ENCODE measurements around the gene CNPY1.

CNPY1 gene

DNA sequence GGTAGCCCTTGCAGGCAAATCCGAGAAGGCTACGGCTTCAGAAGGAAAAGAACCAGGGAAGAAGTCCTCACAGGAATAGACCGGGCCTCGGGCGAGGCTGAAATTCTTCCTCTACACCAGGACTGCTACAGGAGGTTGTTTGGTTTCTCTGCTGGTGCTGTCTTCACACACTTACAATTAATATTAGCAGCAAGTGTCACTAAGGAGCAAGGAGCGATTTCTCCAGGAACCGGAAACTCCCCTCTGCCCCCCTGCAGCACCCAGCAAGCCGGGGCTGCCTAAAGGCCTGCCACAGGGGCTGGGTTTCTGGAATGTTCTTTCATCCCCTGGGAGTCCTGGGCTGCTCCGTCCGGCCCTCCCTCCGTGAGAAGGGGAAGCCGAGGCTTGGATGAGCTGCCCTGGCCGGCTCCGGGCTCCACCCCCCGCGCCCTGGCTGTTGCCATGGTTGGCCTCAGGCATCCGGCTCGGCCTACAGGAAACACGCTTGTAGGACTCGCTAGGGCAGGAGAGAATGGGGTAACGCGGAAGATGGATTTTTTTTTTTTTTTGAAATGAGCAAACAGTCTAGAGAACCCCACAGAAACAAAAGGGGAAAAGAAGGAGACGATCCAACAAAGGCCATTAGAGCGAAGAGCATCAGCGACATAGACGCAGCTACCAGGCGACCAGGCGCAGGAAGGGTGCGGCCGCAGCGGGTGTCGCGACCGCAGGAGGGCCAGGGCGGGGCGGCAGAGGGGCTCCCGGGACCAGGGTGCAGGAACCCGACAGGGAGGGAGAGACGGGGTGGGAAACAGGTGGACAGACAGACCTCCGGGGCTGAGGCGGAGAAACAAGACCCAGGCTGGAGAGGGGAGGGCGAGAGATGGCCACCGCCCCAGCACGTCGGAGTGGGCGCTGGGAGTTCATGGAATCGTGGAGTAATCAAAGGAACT is 55.4 kb downstream of the CNPY1 start:
- peak overlapping the region; percentile 53 for H3K4me3 ChIP-seq (ENCODE audit: low read depth, low read length)
- TF ChIP-seq, protein P1, sequence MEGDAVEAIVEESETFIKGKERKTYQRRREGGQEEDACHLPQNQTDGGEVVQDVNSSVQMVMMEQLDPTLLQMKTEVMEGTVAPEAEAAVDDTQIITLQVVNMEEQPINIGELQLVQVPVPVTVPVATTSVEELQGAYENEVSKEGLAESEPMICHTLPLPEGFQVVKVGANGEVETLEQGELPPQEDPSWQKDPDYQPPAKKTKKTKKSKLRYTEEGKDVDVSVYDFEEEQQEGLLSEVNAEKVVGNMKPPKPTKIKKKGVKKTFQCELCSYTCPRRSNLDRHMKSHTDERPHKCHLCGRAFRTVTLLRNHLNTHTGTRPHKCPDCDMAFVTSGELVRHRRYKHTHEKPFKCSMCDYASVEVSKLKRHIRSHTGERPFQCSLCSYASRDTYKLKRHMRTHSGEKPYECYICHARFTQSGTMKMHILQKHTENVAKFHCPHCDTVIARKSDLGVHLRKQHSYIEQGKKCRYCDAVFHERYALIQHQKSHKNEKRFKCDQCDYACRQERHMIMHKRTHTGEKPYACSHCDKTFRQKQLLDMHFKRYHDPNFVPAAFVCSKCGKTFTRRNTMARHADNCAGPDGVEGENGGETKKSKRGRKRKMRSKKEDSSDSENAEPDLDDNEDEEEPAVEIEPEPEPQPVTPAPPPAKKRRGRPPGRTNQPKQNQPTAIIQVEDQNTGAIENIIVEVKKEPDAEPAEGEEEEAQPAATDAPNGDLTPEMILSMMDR (IDR thresholded peaks at IDR 0.05; ENCODE audit: low read depth, low read length, missing control alignments) = no peak
- DNase-seq (ENCODE audit: low read depth) = peak; percentile 26

DNA sequence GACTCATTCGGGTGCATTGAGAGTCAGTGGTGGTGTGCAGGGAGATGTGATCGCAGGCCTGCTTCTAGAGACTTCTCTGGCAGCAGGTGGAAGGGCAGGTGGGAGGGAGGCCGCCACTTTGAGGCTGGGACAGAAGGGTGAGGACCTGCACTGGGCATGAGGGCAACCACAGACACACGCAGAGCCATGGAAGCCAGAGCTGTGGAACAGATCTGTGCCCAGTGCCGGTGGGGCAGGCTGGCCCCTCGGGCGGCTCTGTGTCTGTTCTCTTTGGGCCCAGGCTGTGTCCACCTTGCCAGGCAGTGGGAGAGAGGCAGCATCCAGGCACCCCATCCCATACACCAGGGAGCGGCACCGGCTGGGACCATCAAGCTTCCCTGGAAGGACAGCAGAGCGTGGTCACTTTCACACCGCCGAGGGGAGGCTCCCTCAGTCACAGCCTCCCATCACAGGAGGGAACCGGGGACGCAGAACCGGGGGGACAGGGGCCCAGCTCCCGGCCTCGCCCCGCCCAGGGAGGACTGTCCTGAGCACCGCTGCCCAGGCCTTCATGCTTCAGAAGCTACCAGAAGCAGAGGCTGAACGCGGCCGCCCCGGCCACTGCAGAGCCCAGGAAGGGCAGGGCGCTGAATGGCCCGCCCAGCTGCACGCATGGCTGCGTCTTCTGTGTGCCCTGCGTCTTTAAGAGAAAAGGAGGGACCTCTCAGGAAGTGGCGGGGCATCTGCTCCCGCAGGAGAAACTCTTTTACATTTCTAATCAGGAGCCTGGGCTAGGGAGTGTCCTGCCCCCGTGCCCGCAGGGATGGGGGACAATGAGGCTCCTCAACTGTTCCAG is 56.3 kb downstream of the CNPY1 start:
- DNase-seq (ENCODE audit: low read depth) = no peak
- H3K4me3 ChIP-seq (ENCODE audit: low read depth, low read length) = peak overlapping the region; percentile 53
- TF ChIP-seq, protein P1 (IDR thresholded peaks at IDR 0.05; ENCODE audit: low read depth, low read length, missing control alignments) = no peak

DNA sequence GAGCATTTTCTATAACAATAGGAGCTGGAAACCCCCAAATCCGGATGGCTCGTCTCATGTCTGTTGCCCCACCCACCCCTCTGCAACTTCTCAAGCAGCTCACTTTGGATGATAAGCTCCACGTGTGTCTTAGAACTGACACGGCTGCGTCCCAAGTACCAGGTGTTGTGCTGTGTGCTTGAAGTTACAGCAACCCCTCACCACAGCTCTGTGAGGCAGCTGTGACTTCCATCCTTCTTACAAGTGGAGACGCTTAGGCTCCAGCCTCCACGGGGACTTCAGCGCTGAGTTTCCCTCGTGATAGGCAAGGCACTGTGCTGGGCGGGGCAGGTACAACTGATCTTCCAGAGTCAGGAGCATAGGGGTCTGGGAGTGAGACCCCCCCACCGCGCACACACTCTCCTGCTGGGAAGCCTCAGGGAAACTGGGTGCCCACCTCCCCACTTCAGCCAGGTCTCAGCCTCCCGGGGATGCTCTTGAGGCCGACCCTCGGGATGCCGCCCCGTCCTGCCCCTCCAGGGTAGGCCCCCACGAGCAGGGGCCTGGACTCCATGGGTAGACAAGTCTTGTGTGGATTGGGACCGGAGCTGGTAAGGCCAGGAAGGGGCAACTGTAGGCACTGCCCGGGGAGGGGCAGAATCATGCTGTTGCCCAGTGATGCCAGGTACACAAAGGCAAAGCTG is 57.1 kb downstream of the CNPY1 start:
- no peak overlapping the region for H3K4me3 ChIP-seq (ENCODE audit: low read depth, low read length)
- DNase-seq (ENCODE audit: low read depth) = peak; percentile 27
- TF ChIP-seq, protein P1 (IDR thresholded peaks at IDR 0.05; ENCODE audit: low read depth, low read length, missing control alignments) = no peak

DNA sequence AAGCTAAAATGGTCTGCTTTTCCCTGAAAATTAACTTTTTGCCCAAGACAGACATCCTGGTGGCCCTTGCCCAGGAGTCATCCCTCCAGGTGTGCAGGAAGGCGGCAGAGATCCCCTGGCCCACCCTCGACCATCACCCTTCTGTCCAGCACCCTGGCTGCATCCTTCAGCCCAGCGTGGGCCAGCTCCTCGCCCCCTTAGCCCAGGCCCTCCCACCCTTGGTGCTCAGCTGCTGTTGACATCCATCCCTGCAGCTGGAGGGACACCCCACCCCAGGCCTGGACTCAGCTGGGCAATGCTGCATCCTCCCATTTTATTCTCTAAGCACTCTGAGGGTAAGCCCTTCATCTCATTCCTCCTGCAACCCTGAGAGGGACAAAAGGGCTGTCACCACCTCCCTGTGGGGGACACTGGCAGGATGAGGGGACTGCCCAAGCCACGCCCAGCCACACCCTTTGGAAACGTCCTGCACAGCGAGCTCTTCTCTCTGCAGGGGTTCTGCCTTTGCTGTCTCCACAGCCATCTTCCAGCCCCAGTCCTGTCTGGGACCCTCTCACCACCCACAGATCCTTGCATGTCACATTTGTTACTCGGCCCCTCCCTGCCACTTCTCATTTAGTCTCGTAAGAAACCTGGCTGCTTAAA is 57.8 kb downstream of the CNPY1 start:
- TF ChIP-seq, protein P1 (IDR thresholded peaks at IDR 0.05; ENCODE audit: low read depth, low read length, missing control alignments) = no peak
- DNase-seq (ENCODE audit: low read depth) = no peak
- no peak overlapping the region for H3K4me3 ChIP-seq (ENCODE audit: low read depth, low read length)

DNA sequence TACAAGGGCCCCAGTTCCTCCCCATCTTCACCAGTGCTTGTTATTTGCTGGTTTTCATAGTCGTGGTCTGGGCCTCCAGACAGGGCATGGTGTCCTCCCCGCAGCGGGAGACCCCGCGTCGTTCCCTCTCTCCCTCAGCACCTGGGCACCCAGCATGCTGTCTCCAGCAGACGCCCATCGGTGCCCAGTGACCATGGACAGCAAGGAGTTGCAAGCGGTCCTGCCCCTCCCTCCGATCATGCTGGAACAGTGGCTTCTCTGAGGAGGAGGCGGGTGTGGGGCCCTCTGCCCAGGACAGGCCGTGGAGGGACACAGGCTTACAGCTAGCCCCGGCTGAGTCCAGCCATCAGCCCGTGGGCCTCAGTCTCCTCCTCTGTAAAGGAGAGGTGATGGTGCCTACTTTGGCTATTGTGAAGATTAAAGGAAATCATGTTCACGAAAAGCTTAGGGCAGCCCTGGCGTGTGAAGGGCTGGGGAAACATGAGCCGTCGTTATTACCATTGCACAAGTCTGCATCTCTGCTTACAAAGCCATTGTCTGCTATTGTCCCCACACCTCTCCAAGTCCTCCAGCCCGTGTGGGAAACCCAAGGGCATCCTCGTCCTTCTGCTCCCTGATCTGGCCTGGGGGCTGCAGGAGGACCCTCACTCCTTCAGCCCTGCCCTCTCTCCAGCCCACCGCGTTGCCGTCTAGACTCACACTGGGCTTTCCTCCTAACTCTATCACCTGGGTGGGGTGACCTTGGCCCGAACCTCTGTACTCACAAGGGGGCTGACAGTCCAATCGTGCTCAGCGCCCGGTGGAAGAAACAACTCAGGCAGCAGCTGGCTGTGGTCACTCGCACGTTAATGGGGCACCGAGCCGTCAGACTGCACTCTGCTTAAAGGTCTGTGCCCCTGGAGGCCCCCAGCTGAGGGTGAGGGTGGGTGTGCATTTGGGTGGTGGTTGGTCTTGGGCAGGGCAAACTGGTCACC is 58.6 kb downstream of the CNPY1 start:
- no peak overlapping the region for H3K4me3 ChIP-seq (ENCODE audit: low read depth, low read length)
- TF ChIP-seq, protein P1 (IDR thresholded peaks at IDR 0.05; ENCODE audit: low read depth, low read length, missing control alignments) = no peak
- DNase-seq (ENCODE audit: low read depth) = no peak
